ENCODE measurements around the gene KIF18A.

GRCh38 chr11:28011813-28012212 is 96.1 kb downstream of the KIF18A start:
- TF ChIP-seq POLR2A (IDR thresholded peaks at IDR 0.05; ENCODE audit: low read depth) (no peak), CTCF (IDR thresholded peaks at IDR 0.05) (no peak), EP300 (IDR thresholded peaks at IDR 0.05) (no peak), POLR2AphosphoS5 (IDR thresholded peaks at IDR 0.05) (no peak)
